ENCODE measurements around the gene TMEM132D.

TMEM132D gene

GRCh38 chr12:129776977-129777667 lies 126.7 kb downstream of the TMEM132D start:
- no peak for TF ChIP-seq CTCF (IDR thresholded peaks at IDR 0.05; ENCODE audit: insufficient read depth, missing control alignments)
- FAIRE-seq (no peak), DNase-seq (ENCODE audit: insufficient read length, low spot score) (no peak)

GRCh38 chr12:129772501-129773493 lies 131.0 kb downstream of the TMEM132D start:
- FAIRE-seq (no peak), DNase-seq (ENCODE audit: insufficient read length, low spot score) (no peak)
- no peak for TF ChIP-seq CTCF (IDR thresholded peaks at IDR 0.05; ENCODE audit: insufficient read depth, missing control alignments)

GRCh38 chr12:129771238-129771637 lies 132.6 kb downstream of the TMEM132D start:
- DNase-seq (ENCODE audit: insufficient read length, low spot score) (no peak), FAIRE-seq (no peak)
- no peak for TF ChIP-seq CTCF (IDR thresholded peaks at IDR 0.05; ENCODE audit: insufficient read depth, missing control alignments)

GRCh38 chr12:129765719-129766118 lies 138.1 kb downstream of the TMEM132D start:
- FAIRE-seq: no peak
- no peak for DNase-seq (ENCODE audit: insufficient read length, low spot score)

GRCh38 chr12:129762436-129762835 lies 141.4 kb downstream of the TMEM132D start:
- TF ChIP-seq CTCF (IDR thresholded peaks at IDR 0.05; ENCODE audit: insufficient read depth, missing control alignments): no peak
- no peak for DNase-seq (ENCODE audit: insufficient read length, low spot score)
- FAIRE-seq: no peak

More at GRCh38 chr12:129765719-129766118, 138.1 kb downstream of the TMEM132D start:
- TF ChIP-seq CTCF (IDR thresholded peaks at IDR 0.05; ENCODE audit: insufficient read depth, missing control alignments): no peak

GRCh38 chr12:129753586-129753985 lies 150.2 kb downstream of the TMEM132D start:
- TF ChIP-seq CTCF (IDR thresholded peaks at IDR 0.05; ENCODE audit: insufficient read depth, missing control alignments): no peak
- FAIRE-seq (no peak), DNase-seq (ENCODE audit: insufficient read length, low spot score) (no peak)
